C4-2B (cell line): Measurements from ENCODE around the gene SEMA5A.
A peak's percentile ranks its signal among the peaks of the same experiment; 100 is the strongest.

Experiments used
- H3K27ac ChIP-seq: fragments of 450-650 bp; 2 replicates; pipeline ENCODE4 v1.5.1; 2017
- ZFX ChIP-seq: fragments of 450-650 bp; IDR thresholded peaks from 2 replicates; pipeline ENCODE4 v1.6.1; 2017
- TF ChIP-seq, protein P1 (sequence below): fragments of 450-650 bp; conservative IDR thresholded peaks from 2 replicates; pipeline ENCODE4 v1.5.1; 2017; ENCODE audit warnings: mild to moderate bottlenecking

SEMA5A gene

GRCh38 chr5:9034649-9035048 lies 511.2 kb downstream of the SEMA5A start:
- no peak overlapping the region for H3K27ac ChIP-seq
- TF ChIP-seq, protein P1, sequence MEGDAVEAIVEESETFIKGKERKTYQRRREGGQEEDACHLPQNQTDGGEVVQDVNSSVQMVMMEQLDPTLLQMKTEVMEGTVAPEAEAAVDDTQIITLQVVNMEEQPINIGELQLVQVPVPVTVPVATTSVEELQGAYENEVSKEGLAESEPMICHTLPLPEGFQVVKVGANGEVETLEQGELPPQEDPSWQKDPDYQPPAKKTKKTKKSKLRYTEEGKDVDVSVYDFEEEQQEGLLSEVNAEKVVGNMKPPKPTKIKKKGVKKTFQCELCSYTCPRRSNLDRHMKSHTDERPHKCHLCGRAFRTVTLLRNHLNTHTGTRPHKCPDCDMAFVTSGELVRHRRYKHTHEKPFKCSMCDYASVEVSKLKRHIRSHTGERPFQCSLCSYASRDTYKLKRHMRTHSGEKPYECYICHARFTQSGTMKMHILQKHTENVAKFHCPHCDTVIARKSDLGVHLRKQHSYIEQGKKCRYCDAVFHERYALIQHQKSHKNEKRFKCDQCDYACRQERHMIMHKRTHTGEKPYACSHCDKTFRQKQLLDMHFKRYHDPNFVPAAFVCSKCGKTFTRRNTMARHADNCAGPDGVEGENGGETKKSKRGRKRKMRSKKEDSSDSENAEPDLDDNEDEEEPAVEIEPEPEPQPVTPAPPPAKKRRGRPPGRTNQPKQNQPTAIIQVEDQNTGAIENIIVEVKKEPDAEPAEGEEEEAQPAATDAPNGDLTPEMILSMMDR, result no peak
- no peak for TF ChIP-seq ZFX

DNA sequence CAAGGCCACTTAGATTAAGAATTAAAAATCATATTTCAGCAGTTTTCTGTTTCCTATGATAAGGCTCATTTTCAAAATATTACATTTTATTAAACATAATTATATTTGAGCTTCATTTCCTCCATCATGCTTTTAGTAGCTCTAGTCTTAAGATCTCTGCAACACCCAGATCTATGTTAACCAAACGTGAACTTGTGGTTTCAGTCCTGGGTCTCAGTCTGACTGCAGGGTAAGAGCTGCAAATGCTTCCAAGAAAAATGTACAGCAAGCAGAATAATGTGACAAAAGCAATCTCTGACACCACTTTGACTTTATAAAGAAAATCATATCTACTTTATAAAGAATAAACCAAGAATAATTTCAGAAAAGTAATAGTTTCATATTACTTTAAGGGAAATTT lies 512.4 kb downstream of the SEMA5A start:
- no peak for TF ChIP-seq ZFX
- TF ChIP-seq, protein P1, result no peak
- H3K27ac ChIP-seq, result peak overlapping the region; percentile 58; the same call in 1 of the 2 replicates

DNA sequence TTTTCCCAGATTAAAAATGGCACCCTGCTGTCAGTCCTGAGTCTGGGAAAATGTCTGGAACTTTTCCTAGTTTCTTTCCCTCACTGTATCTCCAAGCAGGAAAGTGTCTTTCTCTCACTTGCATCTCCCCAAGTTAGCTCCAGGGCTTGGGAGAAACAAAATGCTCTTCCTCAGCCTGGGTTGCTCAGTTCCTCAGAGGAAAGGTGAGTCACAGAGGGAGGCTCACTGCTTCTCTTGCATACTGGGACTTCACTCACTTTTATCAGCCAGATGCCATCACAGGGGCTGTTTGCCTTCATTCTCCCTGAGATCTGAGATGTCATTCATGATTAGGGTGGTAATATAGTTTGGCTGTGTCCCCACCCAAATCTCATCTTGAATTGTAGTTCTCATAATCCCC lies 519.9 kb downstream of the SEMA5A start:
- TF ChIP-seq, protein P1, result no peak
- TF ChIP-seq ZFX, result no peak
- H3K27ac ChIP-seq, result no peak overlapping the region

DNA sequence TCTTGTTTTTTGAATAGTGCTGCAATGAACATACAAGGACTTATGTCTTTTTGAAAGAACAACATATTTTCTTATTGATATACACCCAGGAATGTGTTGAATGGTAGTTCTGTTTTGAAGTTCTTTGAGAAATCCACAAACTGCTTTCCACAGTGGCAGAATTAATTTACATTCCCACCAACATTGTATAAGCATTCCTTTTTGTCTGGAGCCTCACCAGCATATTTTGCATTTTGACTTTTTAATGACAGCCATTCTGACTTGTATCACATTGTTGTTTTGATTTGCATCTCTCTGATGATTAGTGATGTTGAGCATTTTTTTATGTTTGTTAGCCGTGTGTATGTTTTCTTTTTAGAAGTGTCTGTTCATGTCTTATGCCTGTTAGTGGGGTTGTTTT lies 524.9 kb downstream of the SEMA5A start:
- TF ChIP-seq, protein P1, result no peak
- TF ChIP-seq ZFX, result no peak
- no peak overlapping the region for H3K27ac ChIP-seq

DNA sequence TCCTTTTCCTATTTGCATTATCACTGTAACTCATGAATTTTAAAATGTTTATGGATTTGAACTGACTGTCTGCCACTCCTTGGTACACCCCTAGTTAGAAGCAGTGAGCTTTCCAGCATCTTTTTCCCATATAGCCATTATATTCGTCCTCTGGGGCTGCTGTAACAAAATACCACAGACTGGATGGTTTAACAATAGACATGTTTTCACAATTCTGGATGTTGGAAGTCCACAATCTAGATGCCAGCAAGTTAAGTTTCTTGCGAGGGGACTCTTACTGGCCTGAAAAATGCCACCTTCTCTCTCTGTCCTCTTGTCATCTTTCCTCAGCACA lies 530.0 kb downstream of the SEMA5A start:
- H3K27ac ChIP-seq, result no peak overlapping the region
- TF ChIP-seq, protein P1, result no peak
- no peak for TF ChIP-seq ZFX

- no peak overlapping the region for H3K27ac ChIP-seq
- no peak for TF ChIP-seq ZFX
- TF ChIP-seq, protein P1, result no peak
Measured at GRCh38 chr5:9015260-9015936, 530.5 kb downstream of the SEMA5A start.

GRCh38 chr5:9013147-9013546 lies 532.7 kb downstream of the SEMA5A start:
- H3K27ac ChIP-seq, result no peak overlapping the region
- TF ChIP-seq, protein P1, result no peak
- TF ChIP-seq ZFX, result no peak
